GM23338 (cell line): ENCODE results near the gene CATSPERE. TPM values are rescaled to one million over a fixed set of nuclear protein-coding genes. Genes with fewer than 3 reads are reported as not detected.

Experiments used
- ATAC-seq: fragments of 200-7000 bp; cut with Tn5 transposase; 3 replicates; pipeline ENCODE4 v1.9.1; 2020
- DNase-seq: peaks from one replicate; pipeline ENCODE4 v3.0.0-alpha.2; 2015; ENCODE audit warnings: low spot score
- H2AFZ ChIP-seq: fragments of 200-600 bp; sonication (generic); 2 replicates; pipeline ENCODE4 v1.8.0; 2016; ENCODE audit warnings: antibody characterized with exemption, mild to moderate bottlenecking, moderate library complexity
- H3F3A ChIP-seq: fragments of 200-600 bp; sonication (generic); replicated peaks from 2 replicates; pipeline ENCODE4 v1.8.0; 2017; ENCODE audit warnings: antibody characterized with exemption, mixed run types, low read depth
- H3K27ac ChIP-seq: fragments of 200-600 bp; sonication (generic); 2 replicates; pipeline ENCODE4 v1.6.1; 2016; ENCODE audit warnings: low read depth
- H3K27me3 ChIP-seq: fragments of 200-600 bp; sonication (generic); 2 replicates; pipeline ENCODE4 v1.8.0; 2016; ENCODE audit warnings: mild to moderate bottlenecking, mixed run types, moderate library complexity; ENCODE audit not compliant: insufficient read depth
- H3K36me3 ChIP-seq: fragments of 200-600 bp; sonication (generic); 2 replicates; pipeline ENCODE4 v1.8.0; 2016; ENCODE audit warnings: mild to moderate bottlenecking; ENCODE audit not compliant: insufficient read depth
- H3K4me1 ChIP-seq: fragments of 200-600 bp; sonication (generic); 2 replicates; pipeline ENCODE4 v1.8.0; 2016; ENCODE audit warnings: mild to moderate bottlenecking, moderate library complexity; ENCODE audit not compliant: insufficient read depth
- H3K4me2 ChIP-seq: fragments of 200-600 bp; sonication (generic); 2 replicates; pipeline ENCODE4 v1.7.1; 2017; ENCODE audit warnings: mixed run types
- H3K4me3 ChIP-seq: fragments of 200-600 bp; sonication (generic); 2 replicates; pipeline ENCODE4 v1.6.1; 2016; ENCODE audit warnings: mixed run types
- H3K79me2 ChIP-seq: fragments of 200-600 bp; sonication (generic); replicated peaks from 2 replicates; pipeline ENCODE4 v1.8.0; 2017; ENCODE audit warnings: mild to moderate bottlenecking; ENCODE audit not compliant: insufficient read depth
- H3K9me2 ChIP-seq: fragments of 200-600 bp; sonication (generic); 2 replicates; pipeline ENCODE4 v1.8.0; 2017; ENCODE audit not compliant: insufficient read depth
- H4K20me1 ChIP-seq: fragments of 200-600 bp; sonication (generic); replicated peaks from 2 replicates; pipeline ENCODE4 v1.8.0; 2017; ENCODE audit warnings: mild to moderate bottlenecking; ENCODE audit not compliant: insufficient read depth
- H3K27ac Mint-ChIP-seq: 2 replicates; pipeline ENCODE4 v1.8.0; 2020; ENCODE audit warnings: inconsistent platforms, mild to moderate bottlenecking, moderate library complexity, mixed read lengths
- H3K27me3 Mint-ChIP-seq: 3 replicates; pipeline ENCODE4 v1.8.0; 2022; ENCODE audit warnings: low read depth, mild to moderate bottlenecking, moderate library complexity, mixed read lengths, inconsistent platforms; ENCODE audit not compliant: insufficient read depth, poor library complexity
- H3K36me3 Mint-ChIP-seq: 3 replicates; pipeline ENCODE4 v1.8.0; 2021; ENCODE audit warnings: low read depth, mild to moderate bottlenecking, inconsistent platforms, moderate library complexity, mixed read lengths
- H3K4me1 Mint-ChIP-seq: 3 replicates; pipeline ENCODE4 v1.8.0; 2020; ENCODE audit warnings: mild to moderate bottlenecking, inconsistent platforms, mixed read lengths
- H3K4me3 Mint-ChIP-seq: 3 replicates; pipeline ENCODE4 v1.8.0; 2021; ENCODE audit warnings: moderate library complexity, mild to moderate bottlenecking, inconsistent platforms, mixed read lengths
- H3K9me3 Mint-ChIP-seq: 3 replicates; pipeline ENCODE4 v1.8.0; 2020; ENCODE audit warnings: moderate library complexity, mild to moderate bottlenecking, inconsistent platforms, mixed read lengths
- CREB1 ChIP-seq: fragments of 250-450 bp; sonication (Bioruptor Pico); IDR thresholded peaks from 2 replicates; pipeline ENCODE4 v1.5.0; 2020; ENCODE audit warnings: low read depth, mild to moderate bottlenecking, moderate library complexity
- CTCF ChIP-seq, 2 experiments: fragments of 200-600 bp in 1 of 2; sonication (generic) in 1 of 2; conservative IDR thresholded peaks; 2 replicates each; pipeline versions ENCODE4 v1.5.1 to v1.6.1; 2016 to 2017; ENCODE audit warnings: antibody characterized with exemption in 2 of 2, low read depth in 2 of 2, mild to moderate bottlenecking in 2 of 2, moderate library complexity in 1 of 2
- ETS1 ChIP-seq: IDR thresholded peaks from 2 replicates; pipeline ENCODE4 v1.6.1; 2016; ENCODE audit warnings: antibody characterized with exemption
- EZH2 ChIP-seq: fragments of 200-600 bp; sonication (generic); IDR thresholded peaks from one replicate; pipeline ENCODE4 v1.8.0; 2017; ENCODE audit warnings: antibody characterized with exemption, mild to moderate bottlenecking, low read depth; ENCODE audit not compliant: unreplicated experiment
- EZH2phosphoT487 ChIP-seq: fragments of 200-600 bp; sonication (generic); IDR thresholded peaks from one replicate; pipeline ENCODE4 v1.8.1; 2018; ENCODE audit warnings: antibody characterized with exemption; ENCODE audit not compliant: unreplicated experiment
- JUNB ChIP-seq: IDR thresholded peaks from one replicate; pipeline ENCODE4 v1.6.1; 2016; ENCODE audit warnings: antibody characterized with exemption; ENCODE audit not compliant: unreplicated experiment
- NANOG ChIP-seq: IDR thresholded peaks from 2 replicates; pipeline ENCODE4 v1.6.1; 2016; ENCODE audit warnings: antibody characterized with exemption, borderline replicate concordance
- POLR2AphosphoS5 ChIP-seq: IDR thresholded peaks from 2 replicates; pipeline ENCODE4 v1.6.1; 2016; ENCODE audit warnings: antibody characterized with exemption, low read depth
- REST ChIP-seq: IDR thresholded peaks from one replicate; pipeline ENCODE4 v1.6.1; 2018; ENCODE audit warnings: antibody characterized with exemption; ENCODE audit not compliant: unreplicated experiment
- ZNF114 ChIP-seq: fragments of 250-450 bp; sonication (Bioruptor Pico); IDR thresholded peaks from 2 replicates; pipeline ENCODE4 v1.5.0; 2020; ENCODE audit warnings: mild to moderate bottlenecking, moderate library complexity
- ZNF331 ChIP-seq: fragments of 250-450 bp; sonication (Bioruptor Pico); IDR thresholded peaks from 2 replicates; pipeline ENCODE4 v1.5.0; 2020; ENCODE audit warnings: low read depth, mild to moderate bottlenecking, moderate library complexity
- polyA plus RNA-seq: library from polyadenylated mRNA; unstranded; fragments of >200 nt; fragmentation: Nextera tagmentation; extraction: Ambion mirVana; gene quantifications from 2 replicates; pipeline ENCODE4 v1.2.1, GENCODE V29; 2016
- total RNA-seq: library from RNA; depleted of rRNA; stranded (reverse); fragments of >200 nt; shearing (Covaris generic); gene quantifications from 2 replicates; pipeline ENCODE4 v1.2.3, GENCODE V29; 2014

The CATSPERE gene
- total and polyA plus RNA-seq, 2 experiments from 2014 or later: 0.70 TPM; not detected in 1

- no peak overlapping the region for H2AFZ ChIP-seq
- no peak overlapping the region for H3K4me3 ChIP-seq
- no peak for TF ChIP-seq ETS1
- no peak overlapping the region for H3K27ac Mint-ChIP-seq
- H3K4me2 ChIP-seq: no peak overlapping the region
- H3K27me3 Mint-ChIP-seq: no peaks in the 10 kb centered on the region
- H3K4me1 Mint-ChIP-seq: peaks cover 2% of the 10 kb centered on the region; the same call in 2 of the 3 replicates
- H3K27ac ChIP-seq: no peak overlapping the region
- H3K4me1 ChIP-seq: peaks cover 5% of the 10 kb centered on the region; the same call in 1 of the 2 replicates
- no peaks in the 10 kb centered on the region for H3K27me3 ChIP-seq
- peaks cover 22% of the 10 kb centered on the region for H3K36me3 Mint-ChIP-seq
- no peaks in the 10 kb centered on the region for H3K9me2 ChIP-seq
- peaks cover 5% of the 10 kb centered on the region for H3K36me3 ChIP-seq
- H3K4me3 Mint-ChIP-seq: no peak overlapping the region
- H3K9me3 Mint-ChIP-seq: peaks cover 3% of the 10 kb centered on the region; the same call in 1 of the 3 replicates
- ATAC-seq (no peak), DNase-seq (no peak)
- peaks cover 100% of the 10 kb centered on the region for H3K79me2 ChIP-seq
- H4K20me1 ChIP-seq: peaks cover 43% of the 10 kb centered on the region; the same call in 1 of the 2 replicates
- H3F3A ChIP-seq: no peaks in the 10 kb centered on the region
Measured at GRCh38 chr1:244664353-244664752, 203.3 kb downstream of the CATSPERE start.

GRCh38 chr1:244665771-244666217 lies 204.7 kb downstream of the CATSPERE start:
- Mint-ChIP-seq H3K27ac (no peak overlapping the region), H3K4me3 (no peak overlapping the region)
- no peak for ATAC-seq
- TF ChIP-seq ETS1: no peak
- TF ChIP-seq REST: no peak
- no peak for TF ChIP-seq JUNB
- TF ChIP-seq ZNF331: no peak
- TF ChIP-seq NANOG: no peak
- TF ChIP-seq CREB1 (CRISPR knock-in tag): no peak
- TF ChIP-seq EZH2: no peak
- TF ChIP-seq CTCF (conservative IDR thresholded peaks at IDR 0.05; ENCODE audit: low read depth in 2 of 2): no peak
- no peak for TF ChIP-seq ZNF114 (CRISPR knock-in tag)
- no peak for TF ChIP-seq POLR2AphosphoS5
- TF ChIP-seq EZH2phosphoT487: no peak

More at GRCh38 chr1:244665771-244666217, 204.7 kb downstream of the CATSPERE start:
- H3K4me2 ChIP-seq: no peak overlapping the region
- H3K4me1 Mint-ChIP-seq: no peaks in the 10 kb centered on the region; the same call in 2 of the 3 replicates
- no peaks in the 10 kb centered on the region for H3K9me2 ChIP-seq
- H3K4me1 ChIP-seq: no peaks in the 10 kb centered on the region; the same call in 1 of the 2 replicates
- H3K79me2 ChIP-seq: peaks cover 100% of the 10 kb centered on the region
- no peak overlapping the region for H3K27ac ChIP-seq
- H3K9me3 Mint-ChIP-seq: peaks cover 3% of the 10 kb centered on the region; the same call in 1 of the 3 replicates
- no peaks in the 10 kb centered on the region for H3K27me3 ChIP-seq
- DNase-seq: no peak
- H2AFZ ChIP-seq: no peak overlapping the region
- no peak overlapping the region for H3K4me3 ChIP-seq
- H3K36me3 Mint-ChIP-seq: peaks cover 8% of the 10 kb centered on the region
- no peaks in the 10 kb centered on the region for H3F3A ChIP-seq
- H3K36me3 ChIP-seq: no peaks in the 10 kb centered on the region
- no peaks in the 10 kb centered on the region for H3K27me3 Mint-ChIP-seq
- H4K20me1 ChIP-seq: peaks cover 41% of the 10 kb centered on the region; the same call in 1 of the 2 replicates
